ENCODE measurements around the gene NRP2.

NRP2 gene

GRCh38 chr2:205730701-205731582 lies 48.6 kb downstream of the NRP2 start:
- H3K27me3 ChIP-seq (ENCODE audit: control insufficient read depth, low read length): no peaks in the 10 kb centered on the region
- H3K9me2 ChIP-seq (replicated peaks; ENCODE audit: control insufficient read depth, low read length): no peaks in the 10 kb centered on the region
- no peaks in the 10 kb centered on the region for H3K79me2 ChIP-seq (ENCODE audit: control insufficient read depth, low read length)
- H3F3A ChIP-seq (ENCODE audit: control insufficient read depth, insufficient read depth): no peaks in the 10 kb centered on the region
- no peak overlapping the region for H3K4me2 ChIP-seq (ENCODE audit: low read length)
- no peaks in the 10 kb centered on the region for H3K36me3 ChIP-seq (ENCODE audit: control insufficient read depth, low read length)
- H3K27ac ChIP-seq (ENCODE audit: low read depth, low read length): no peak overlapping the region
- H3K9me3 ChIP-seq (ENCODE audit: control insufficient read depth, insufficient read depth, low read length): no peaks in the 10 kb centered on the region
- no peaks in the 10 kb centered on the region for H4K20me1 ChIP-seq (ENCODE audit: control insufficient read depth, insufficient read depth, low read depth, low read length)
- no peak overlapping the region for H3K4me3 ChIP-seq (ENCODE audit: low read length)
- TF ChIP-seq EZH2phosphoT487 (IDR thresholded peaks at IDR 0.05; ENCODE audit: borderline replicate concordance, low read length): no peak
- no peak for TF ChIP-seq CTCF (IDR thresholded peaks at IDR 0.05; ENCODE audit: low read depth, low read length, poor library complexity, severe bottlenecking)
- no peaks in the 10 kb centered on the region for H3K4me1 ChIP-seq (ENCODE audit: control insufficient read depth, low read length)

GRCh38 chr2:205731583-205731981 lies 49.3 kb downstream of the NRP2 start:
- Histone ChIP-seq H3K4me3 (ENCODE audit: low read length) (no peak overlapping the region), H3K4me2 (ENCODE audit: low read length) (no peak overlapping the region), H3F3A (ENCODE audit: control insufficient read depth, insufficient read depth) (no peaks in the 10 kb centered on the region), H3K79me2 (ENCODE audit: control insufficient read depth, low read length) (no peaks in the 10 kb centered on the region), H3K4me1 (ENCODE audit: control insufficient read depth, low read length) (no peaks in the 10 kb centered on the region), H3K27me3 (ENCODE audit: control insufficient read depth, low read length) (no peaks in the 10 kb centered on the region), H3K9me2 (replicated peaks; ENCODE audit: control insufficient read depth, low read length) (no peaks in the 10 kb centered on the region), H3K36me3 (ENCODE audit: control insufficient read depth, low read length) (no peaks in the 10 kb centered on the region), H3K9me3 (ENCODE audit: control insufficient read depth, insufficient read depth, low read length) (no peaks in the 10 kb centered on the region), H3K27ac (ENCODE audit: low read depth, low read length) (no peak overlapping the region), H4K20me1 (ENCODE audit: control insufficient read depth, insufficient read depth, low read depth, low read length) (no peaks in the 10 kb centered on the region)
- TF ChIP-seq EZH2phosphoT487 (IDR thresholded peaks at IDR 0.05; ENCODE audit: borderline replicate concordance, low read length) (no peak), CTCF (IDR thresholded peaks at IDR 0.05; ENCODE audit: low read depth, low read length, poor library complexity, severe bottlenecking) (no peak)

- no peaks in the 10 kb centered on the region for H3K36me3 ChIP-seq (ENCODE audit: control insufficient read depth, low read length)
- H3K4me3 ChIP-seq (ENCODE audit: low read length): no peak overlapping the region
- H3K4me2 ChIP-seq (ENCODE audit: low read length): no peak overlapping the region
- H4K20me1 ChIP-seq (ENCODE audit: control insufficient read depth, insufficient read depth, low read depth, low read length): no peaks in the 10 kb centered on the region
- TF ChIP-seq EZH2phosphoT487 (IDR thresholded peaks at IDR 0.05; ENCODE audit: borderline replicate concordance, low read length) (no peak), CTCF (IDR thresholded peaks at IDR 0.05; ENCODE audit: low read depth, low read length, poor library complexity, severe bottlenecking) (no peak)
- H3K27me3 ChIP-seq (ENCODE audit: control insufficient read depth, low read length): no peaks in the 10 kb centered on the region
- no peaks in the 10 kb centered on the region for H3K9me2 ChIP-seq (replicated peaks; ENCODE audit: control insufficient read depth, low read length)
- no peak overlapping the region for H3K27ac ChIP-seq (ENCODE audit: low read depth, low read length)
- no peaks in the 10 kb centered on the region for H3K4me1 ChIP-seq (ENCODE audit: control insufficient read depth, low read length)
- no peaks in the 10 kb centered on the region for H3F3A ChIP-seq (ENCODE audit: control insufficient read depth, insufficient read depth)
- no peaks in the 10 kb centered on the region for H3K9me3 ChIP-seq (ENCODE audit: control insufficient read depth, insufficient read depth, low read length)
- no peaks in the 10 kb centered on the region for H3K79me2 ChIP-seq (ENCODE audit: control insufficient read depth, low read length)
Measured at GRCh38 chr2:205732314-205732713, 50.0 kb downstream of the NRP2 start.

Data from DOHH2 (cell line).